Stimulated activated naive CD8-positive, alpha-beta T cell treated with anti-CD3 and anti-CD28 coated beads, Interleukin-15, Interleukin-2, amounts not matched to agents 100 ng/mL and 50 ng/mL, for 24 hours (primary cell): ENCODE results near the gene TENM3.

Source experiments
- H3K27ac Mint-ChIP-seq: one replicate; pipeline ENCODE4 v1.8.0; 2021; ENCODE audit warnings: mild to moderate bottlenecking, mixed read lengths
- H3K27me3 Mint-ChIP-seq: one replicate; pipeline ENCODE4 v1.8.0; 2021; ENCODE audit warnings: mixed read lengths
- H3K36me3 Mint-ChIP-seq: one replicate; pipeline ENCODE4 v1.8.0; 2021; ENCODE audit warnings: low read depth, mixed read lengths
- H3K4me1 Mint-ChIP-seq: one replicate; pipeline ENCODE4 v1.8.0; 2021; ENCODE audit warnings: low read depth, mixed read lengths
- H3K4me3 Mint-ChIP-seq: one replicate; pipeline ENCODE4 v1.8.0; 2021; ENCODE audit warnings: mild to moderate bottlenecking, mixed read lengths
- H3K9me3 Mint-ChIP-seq: one replicate; pipeline ENCODE4 v1.8.0; 2021; ENCODE audit warnings: mixed read lengths

The TENM3 gene

DNA sequence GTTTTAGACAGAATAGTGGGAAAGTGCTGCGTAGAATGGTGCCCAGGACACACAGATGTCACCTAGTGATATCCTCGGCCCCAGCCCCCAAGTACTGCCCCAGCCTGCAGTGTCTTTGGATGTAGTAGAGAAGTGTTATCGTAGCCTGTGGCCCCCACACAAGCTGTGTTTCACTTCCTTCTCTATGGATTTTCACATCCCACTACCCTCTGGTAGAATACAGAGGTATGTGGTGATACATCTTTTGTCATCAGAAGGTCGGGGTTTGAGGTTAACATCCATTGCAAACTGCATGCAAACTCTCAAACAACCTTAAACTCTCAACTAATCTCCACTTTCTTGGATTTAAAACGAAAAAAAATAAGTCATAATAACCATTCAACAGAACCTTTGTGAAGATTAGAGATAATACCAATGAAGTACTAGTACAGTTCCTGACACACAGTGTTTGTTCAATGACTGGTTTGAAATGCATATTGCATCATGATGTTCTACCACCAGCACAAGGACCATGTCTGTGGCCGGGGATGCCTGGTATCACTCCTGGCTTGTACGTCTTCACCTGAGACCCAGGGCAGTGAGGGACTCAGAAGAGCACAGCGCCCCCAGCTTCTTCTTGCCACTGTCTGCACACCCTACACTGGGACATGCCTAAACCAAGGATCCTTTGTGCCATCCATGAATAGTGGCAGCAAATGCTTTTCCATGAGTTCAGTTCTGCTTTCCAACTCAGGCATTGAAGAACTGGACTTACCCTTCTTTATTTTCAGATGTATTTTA is 406.7 kb downstream of the TENM3 start:
- Mint-ChIP-seq H3K9me3 (no peaks in the 10 kb centered on the region), H3K4me1 (no peaks in the 10 kb centered on the region), H3K4me3 (no peak overlapping the region), H3K27ac (no peak overlapping the region), H3K27me3 (peaks cover 12% of the 10 kb centered on the region), H3K36me3 (no peaks in the 10 kb centered on the region)

DNA sequence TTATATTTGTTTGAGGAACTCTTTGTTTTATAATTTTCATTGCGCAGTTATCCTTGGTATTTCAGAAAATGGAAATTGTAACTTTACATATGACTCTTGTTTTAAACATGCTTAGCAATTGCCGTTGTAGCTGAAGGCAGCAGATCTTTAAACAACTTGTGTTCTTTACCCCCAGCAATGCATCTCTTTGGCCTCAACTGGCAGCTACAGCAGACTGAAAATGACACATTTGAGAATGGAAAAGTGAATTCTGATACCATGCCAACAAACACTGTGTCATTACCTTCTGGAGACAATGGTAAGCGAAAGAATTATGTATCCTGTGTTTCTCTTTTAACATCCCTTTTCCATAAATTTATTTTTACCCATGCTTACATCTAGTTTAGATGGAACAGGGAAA is 410.4 kb downstream of the TENM3 start:
- Mint-ChIP-seq H3K4me1 (no peaks in the 10 kb centered on the region), H3K27me3 (peaks cover 11% of the 10 kb centered on the region), H3K4me3 (no peak overlapping the region), H3K27ac (no peak overlapping the region), H3K9me3 (no peaks in the 10 kb centered on the region), H3K36me3 (no peaks in the 10 kb centered on the region)

DNA sequence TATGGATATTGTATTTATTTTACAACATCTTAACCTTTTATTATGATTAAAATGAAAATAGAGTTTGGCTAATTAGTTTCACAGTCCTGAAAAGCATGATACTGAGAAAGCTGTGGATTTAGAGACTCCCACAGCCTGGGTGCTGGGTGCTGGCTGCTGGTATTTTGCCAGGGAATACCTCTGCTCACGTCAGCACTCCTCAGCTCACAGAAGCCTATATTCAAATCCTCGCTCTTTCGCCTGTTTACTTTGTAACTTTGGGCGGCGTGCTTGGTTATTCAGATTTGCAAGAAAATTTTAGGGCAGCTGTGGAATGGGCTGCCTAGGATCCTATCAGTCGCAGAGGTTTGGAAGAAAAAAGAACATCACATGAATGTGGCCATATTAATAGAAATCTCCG is 412.1 kb downstream of the TENM3 start:
- no peaks in the 10 kb centered on the region for H3K4me1 Mint-ChIP-seq
- H3K36me3 Mint-ChIP-seq = no peaks in the 10 kb centered on the region
- no peak overlapping the region for H3K27ac Mint-ChIP-seq

DNA sequence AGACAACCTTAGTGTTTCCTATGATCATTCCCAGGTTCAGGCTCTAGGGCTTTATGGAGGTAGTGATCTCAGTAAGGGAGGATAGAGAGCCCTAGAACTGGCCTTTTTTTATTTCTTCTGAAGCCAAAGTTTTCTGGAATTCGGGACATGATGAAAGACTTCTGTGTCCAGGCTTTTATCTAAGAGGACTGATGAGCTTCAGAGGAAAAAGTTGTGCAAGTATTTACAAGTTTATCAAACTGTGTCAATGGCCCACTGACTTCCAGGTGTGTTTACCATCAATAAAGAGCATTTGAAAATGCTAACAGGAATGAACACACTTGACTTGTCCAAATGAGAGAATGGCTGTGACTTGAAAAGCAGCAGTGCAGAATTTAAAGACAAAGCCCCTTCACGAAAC is 419.3 kb downstream of the TENM3 start:
- no peaks in the 10 kb centered on the region for H3K4me1 Mint-ChIP-seq
- H3K36me3 Mint-ChIP-seq = no peaks in the 10 kb centered on the region
- H3K9me3 Mint-ChIP-seq = no peaks in the 10 kb centered on the region

More for the DNA sequence above, 412.1 kb downstream of the TENM3 start:
- H3K9me3 Mint-ChIP-seq = no peaks in the 10 kb centered on the region
- H3K4me3 Mint-ChIP-seq = no peak overlapping the region
- peaks cover 6% of the 10 kb centered on the region for H3K27me3 Mint-ChIP-seq

DNA sequence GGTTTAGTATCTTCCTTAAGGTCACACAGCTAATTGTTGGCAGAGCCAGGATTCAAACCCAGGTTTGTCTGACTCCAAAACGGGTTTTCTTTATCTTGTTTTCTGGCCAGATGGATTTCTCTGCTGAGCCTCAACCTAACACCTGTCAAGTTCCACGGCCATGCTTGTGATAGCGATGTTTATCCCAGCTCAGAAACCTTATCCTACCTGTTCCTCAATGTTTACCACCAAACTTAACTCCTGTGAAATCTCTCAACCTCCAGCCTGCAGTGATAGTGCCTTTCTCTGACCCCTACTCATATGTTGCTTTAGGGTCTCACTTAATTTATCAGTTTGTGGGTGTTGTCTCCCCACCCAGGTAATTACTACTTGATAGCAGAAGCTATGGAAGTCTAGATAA is 428.0 kb downstream of the TENM3 start:
- Mint-ChIP-seq H3K9me3 (no peaks in the 10 kb centered on the region), H3K4me1 (no peaks in the 10 kb centered on the region), H3K27me3 (peaks cover 5% of the 10 kb centered on the region), H3K27ac (no peak overlapping the region), H3K36me3 (no peaks in the 10 kb centered on the region), H3K4me3 (no peak overlapping the region)

More for the DNA sequence above, 419.3 kb downstream of the TENM3 start:
- H3K4me3 Mint-ChIP-seq = no peak overlapping the region
- peaks cover 9% of the 10 kb centered on the region for H3K27me3 Mint-ChIP-seq
- H3K27ac Mint-ChIP-seq = no peak overlapping the region

DNA sequence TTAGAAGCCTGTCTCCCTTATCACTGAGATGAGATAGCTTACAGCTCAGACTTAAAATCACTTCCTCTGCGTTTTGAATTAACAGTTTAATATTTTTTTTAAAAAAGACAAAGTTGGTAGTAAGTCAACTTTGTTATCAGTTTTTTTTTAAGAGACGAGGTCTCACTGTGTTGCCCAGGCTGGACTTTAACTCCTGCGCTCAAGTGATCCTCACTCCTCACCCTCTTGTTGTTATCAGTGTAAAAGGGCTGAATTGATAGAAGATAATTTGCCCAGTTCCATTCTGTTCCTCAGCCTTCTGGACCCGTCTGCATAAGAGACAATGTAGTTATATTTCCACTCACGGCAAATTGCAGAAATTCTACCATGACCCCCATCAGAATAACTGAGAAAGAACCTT is 428.5 kb downstream of the TENM3 start:
- no peaks in the 10 kb centered on the region for H3K9me3 Mint-ChIP-seq
- no peak overlapping the region for H3K27ac Mint-ChIP-seq
- peaks cover 5% of the 10 kb centered on the region for H3K27me3 Mint-ChIP-seq
- H3K4me1 Mint-ChIP-seq = no peaks in the 10 kb centered on the region
- H3K36me3 Mint-ChIP-seq = no peaks in the 10 kb centered on the region
- H3K4me3 Mint-ChIP-seq = no peak overlapping the region

DNA sequence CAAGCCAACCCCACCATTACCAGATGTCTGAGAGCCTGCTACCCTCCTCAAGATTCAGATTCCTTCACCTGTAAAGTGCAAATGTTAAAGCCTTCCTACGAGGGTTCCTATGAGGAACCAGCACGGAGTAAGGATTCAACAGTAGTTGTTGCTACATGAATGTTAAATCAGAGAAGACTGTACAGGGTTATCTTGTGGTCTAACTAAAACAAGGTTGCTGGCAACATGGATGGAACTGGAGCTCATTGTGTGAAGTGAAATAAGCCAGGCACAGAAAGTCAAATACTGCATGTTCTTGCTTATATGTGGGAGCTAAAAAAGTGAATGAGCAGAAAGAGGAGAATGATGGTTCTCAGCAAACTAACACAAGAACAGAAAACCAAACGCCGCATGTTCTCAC is 435.4 kb downstream of the TENM3 start:
- Mint-ChIP-seq H3K9me3 (no peaks in the 10 kb centered on the region), H3K36me3 (no peaks in the 10 kb centered on the region), H3K27ac (no peak overlapping the region), H3K4me3 (no peak overlapping the region), H3K4me1 (no peaks in the 10 kb centered on the region), H3K27me3 (peaks cover 4% of the 10 kb centered on the region)

DNA sequence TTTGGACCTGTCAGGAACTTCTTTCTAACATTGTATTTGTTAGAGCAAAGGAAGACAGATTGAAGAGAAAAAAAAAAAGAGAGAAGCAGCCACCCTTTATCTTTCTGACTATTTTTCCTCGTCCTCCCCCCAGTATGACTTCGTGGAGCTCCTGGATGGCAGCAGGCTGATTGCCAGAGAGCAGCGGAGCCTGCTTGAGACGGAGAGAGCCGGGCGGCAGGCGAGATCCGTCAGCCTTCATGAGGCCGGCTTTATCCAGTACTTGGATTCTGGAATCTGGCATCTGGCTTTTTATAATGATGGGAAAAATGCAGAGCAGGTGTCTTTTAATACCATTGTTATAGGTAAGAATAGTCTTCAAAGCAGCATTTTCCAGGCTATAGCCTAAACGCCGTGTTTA is 436.3 kb downstream of the TENM3 start:
- Mint-ChIP-seq H3K4me1 (no peaks in the 10 kb centered on the region), H3K27ac (no peak overlapping the region), H3K36me3 (no peaks in the 10 kb centered on the region), H3K9me3 (no peaks in the 10 kb centered on the region), H3K27me3 (no peaks in the 10 kb centered on the region), H3K4me3 (no peak overlapping the region)

DNA sequence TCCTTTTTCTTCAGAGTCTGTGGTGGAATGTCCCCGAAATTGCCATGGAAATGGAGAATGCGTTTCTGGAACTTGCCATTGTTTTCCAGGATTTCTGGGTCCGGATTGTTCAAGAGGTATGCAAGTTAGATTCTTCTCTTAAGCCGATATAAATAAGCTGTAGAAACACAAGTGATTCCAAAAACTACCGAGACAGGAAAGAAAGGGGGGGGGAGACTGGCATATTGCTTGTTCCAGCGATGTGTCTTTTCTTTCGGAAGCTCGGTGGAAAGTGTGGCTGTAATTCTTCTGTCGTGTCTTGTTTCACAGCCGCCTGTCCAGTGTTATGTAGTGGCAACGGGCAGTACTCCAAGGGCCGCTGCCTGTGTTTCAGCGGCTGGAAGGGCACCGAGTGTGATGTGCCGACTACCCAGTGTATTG is 437.0 kb downstream of the TENM3 start:
- Mint-ChIP-seq H3K36me3 (no peaks in the 10 kb centered on the region), H3K9me3 (no peaks in the 10 kb centered on the region), H3K4me3 (no peak overlapping the region), H3K4me1 (no peaks in the 10 kb centered on the region), H3K27ac (no peak overlapping the region), H3K27me3 (no peaks in the 10 kb centered on the region)

DNA sequence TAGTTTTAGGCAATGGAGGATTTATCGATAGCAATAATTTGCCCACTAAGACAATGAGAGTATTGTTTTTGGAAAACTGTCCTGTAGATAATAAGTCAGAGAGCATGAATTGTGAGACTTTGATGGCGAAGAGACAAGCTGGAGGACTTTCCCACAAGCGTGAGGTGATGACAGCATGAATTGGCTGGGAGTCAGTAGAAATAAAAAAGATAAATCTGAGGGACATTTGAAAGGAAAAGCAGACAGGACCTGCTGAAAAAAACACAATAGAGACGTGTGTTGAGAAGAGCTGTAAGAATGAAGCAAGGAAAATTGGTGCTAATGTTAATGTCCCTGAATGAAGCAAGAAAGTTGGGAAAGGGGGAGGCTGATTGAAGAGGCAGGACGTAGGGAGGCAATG is 440.5 kb downstream of the TENM3 start:
- H3K27ac Mint-ChIP-seq = no peak overlapping the region
- no peaks in the 10 kb centered on the region for H3K4me1 Mint-ChIP-seq
- no peaks in the 10 kb centered on the region for H3K36me3 Mint-ChIP-seq
- no peaks in the 10 kb centered on the region for H3K9me3 Mint-ChIP-seq
- H3K27me3 Mint-ChIP-seq = peaks cover 7% of the 10 kb centered on the region
- no peak overlapping the region for H3K4me3 Mint-ChIP-seq

DNA sequence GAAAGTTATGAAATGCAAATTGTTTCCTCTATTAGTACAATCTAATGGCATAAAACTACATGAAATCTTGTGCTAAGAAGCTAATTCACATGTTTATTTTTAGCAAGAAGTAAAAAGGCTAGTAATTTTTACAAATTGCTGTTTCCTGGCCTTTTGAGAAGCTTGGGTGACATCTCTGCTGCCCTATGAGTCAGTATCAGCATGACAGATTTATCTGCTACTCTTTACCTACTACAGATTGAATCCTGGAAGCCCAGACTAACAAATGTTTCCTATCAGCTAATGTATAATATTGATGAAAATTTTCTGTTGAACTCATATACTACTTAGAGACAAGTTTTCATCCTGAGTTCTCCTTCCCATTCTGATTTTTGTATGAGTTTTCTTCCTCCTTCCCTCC is 441.6 kb downstream of the TENM3 start:
- no peak overlapping the region for H3K4me3 Mint-ChIP-seq
- no peaks in the 10 kb centered on the region for H3K9me3 Mint-ChIP-seq
- H3K4me1 Mint-ChIP-seq = no peaks in the 10 kb centered on the region
- H3K36me3 Mint-ChIP-seq = no peaks in the 10 kb centered on the region
- no peak overlapping the region for H3K27ac Mint-ChIP-seq
- H3K27me3 Mint-ChIP-seq = peaks cover 11% of the 10 kb centered on the region

DNA sequence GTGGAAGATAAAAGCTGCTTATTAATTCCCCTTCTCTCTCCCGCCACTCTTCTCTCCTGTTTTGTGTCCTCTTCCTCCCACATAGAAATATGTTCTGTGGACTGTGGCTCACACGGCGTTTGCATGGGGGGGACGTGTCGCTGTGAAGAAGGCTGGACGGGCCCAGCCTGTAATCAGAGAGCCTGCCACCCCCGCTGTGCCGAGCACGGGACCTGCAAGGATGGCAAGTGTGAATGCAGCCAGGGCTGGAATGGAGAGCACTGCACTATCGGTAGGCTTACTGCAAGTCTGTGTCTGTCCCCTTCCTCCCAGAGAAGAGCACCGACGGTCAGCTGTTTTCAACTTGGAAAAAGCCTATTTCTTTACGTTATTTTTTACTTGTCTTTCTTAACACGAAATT is 444.9 kb downstream of the TENM3 start:
- H3K4me3 Mint-ChIP-seq = no peak overlapping the region
- no peak overlapping the region for H3K27ac Mint-ChIP-seq
- no peaks in the 10 kb centered on the region for H3K36me3 Mint-ChIP-seq
- no peaks in the 10 kb centered on the region for H3K9me3 Mint-ChIP-seq
- peaks cover 11% of the 10 kb centered on the region for H3K27me3 Mint-ChIP-seq
- no peaks in the 10 kb centered on the region for H3K4me1 Mint-ChIP-seq

DNA sequence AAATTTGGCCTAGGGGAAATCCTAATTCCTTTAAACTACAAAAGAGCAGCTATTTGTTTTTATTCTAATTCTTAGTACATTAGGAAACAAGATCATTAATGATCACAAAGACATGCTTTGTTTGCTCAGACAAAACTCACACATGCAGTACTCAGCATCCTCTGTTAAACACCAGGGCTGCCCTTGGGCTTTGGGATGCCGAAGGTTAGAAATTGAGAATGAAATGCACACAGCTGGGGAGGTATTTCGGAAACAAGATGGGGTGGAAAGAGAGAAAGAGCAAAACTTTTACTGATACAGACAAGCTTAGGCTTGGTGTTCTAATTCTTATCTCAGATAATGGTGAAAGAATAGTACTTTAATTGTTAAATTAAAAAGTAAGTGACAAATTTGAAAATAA is 451.3 kb downstream of the TENM3 start:
- Mint-ChIP-seq H3K4me1 (no peaks in the 10 kb centered on the region), H3K36me3 (no peaks in the 10 kb centered on the region), H3K27me3 (peaks cover 3% of the 10 kb centered on the region), H3K27ac (no peak overlapping the region), H3K4me3 (no peak overlapping the region), H3K9me3 (no peaks in the 10 kb centered on the region)

DNA sequence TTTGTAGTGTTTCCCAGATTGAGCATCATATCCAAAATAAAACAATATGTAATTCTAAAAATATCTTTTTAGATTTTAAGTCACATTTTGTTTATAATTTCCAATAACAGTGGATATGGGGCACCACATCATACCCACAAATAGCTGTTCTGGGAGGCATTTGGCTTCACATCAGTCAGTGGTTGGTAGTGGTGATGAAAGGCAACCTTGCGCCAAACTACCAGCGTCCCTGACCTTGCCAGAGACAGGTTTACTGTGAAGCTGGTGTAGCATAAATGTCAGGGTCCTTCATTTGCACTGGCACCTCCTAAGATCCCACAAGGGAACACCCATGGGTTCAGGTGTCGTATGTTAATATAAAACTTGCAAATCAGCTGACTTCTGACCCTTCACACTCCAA is 451.8 kb downstream of the TENM3 start:
- H3K9me3 Mint-ChIP-seq = no peaks in the 10 kb centered on the region
- no peak overlapping the region for H3K27ac Mint-ChIP-seq
- no peaks in the 10 kb centered on the region for H3K4me1 Mint-ChIP-seq
- H3K27me3 Mint-ChIP-seq = peaks cover 3% of the 10 kb centered on the region
- no peaks in the 10 kb centered on the region for H3K36me3 Mint-ChIP-seq
- H3K4me3 Mint-ChIP-seq = no peak overlapping the region

DNA sequence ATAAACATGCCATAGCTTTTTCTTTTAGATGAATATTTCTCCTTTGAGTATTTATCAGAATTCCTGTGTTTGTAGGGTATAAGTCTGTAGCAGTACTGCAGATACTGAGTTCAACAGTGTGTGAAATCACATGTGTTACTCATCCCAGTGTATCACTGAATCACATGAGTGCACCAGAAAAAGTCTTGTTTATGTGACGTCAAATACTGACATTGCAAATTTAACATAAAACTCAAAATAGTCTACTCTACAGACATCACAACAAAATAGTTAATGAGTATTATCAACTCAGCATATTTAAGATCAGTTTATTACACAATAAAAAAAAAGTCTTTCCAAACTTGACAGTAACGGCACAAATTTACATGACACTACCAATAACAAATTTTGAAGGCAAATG is 452.6 kb downstream of the TENM3 start:
- Mint-ChIP-seq H3K4me1 (no peaks in the 10 kb centered on the region), H3K36me3 (no peaks in the 10 kb centered on the region), H3K9me3 (no peaks in the 10 kb centered on the region), H3K4me3 (no peak overlapping the region), H3K27me3 (peaks cover 3% of the 10 kb centered on the region), H3K27ac (no peak overlapping the region)

DNA sequence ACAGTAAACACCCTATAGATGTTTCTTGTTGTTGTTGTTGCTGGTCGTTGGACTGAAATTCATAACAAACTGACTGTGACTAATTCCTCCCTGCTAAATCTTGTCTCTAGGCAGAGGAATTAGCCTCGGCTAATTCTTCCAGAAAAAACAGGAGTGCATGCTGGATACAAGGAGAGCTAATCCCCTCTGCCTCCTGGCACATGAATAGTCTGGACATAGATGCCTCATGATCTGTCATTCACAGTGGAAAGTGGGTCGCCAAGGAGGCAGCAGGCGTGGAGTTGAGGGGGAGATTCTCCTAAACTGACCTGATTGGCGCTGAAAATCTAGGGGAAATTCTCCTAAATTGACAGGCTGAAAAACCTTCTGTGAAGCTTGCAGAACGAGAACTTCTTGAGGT is 453.9 kb downstream of the TENM3 start:
- Mint-ChIP-seq H3K4me3 (no peak overlapping the region), H3K27me3 (peaks cover 7% of the 10 kb centered on the region), H3K4me1 (no peaks in the 10 kb centered on the region), H3K36me3 (no peaks in the 10 kb centered on the region), H3K9me3 (no peaks in the 10 kb centered on the region), H3K27ac (no peak overlapping the region)
